Mesenchymal stem cell (in vitro differentiated cells and primary cell): Measurements from ENCODE around the gene TRIM52.

Experiments used
- DNase-seq: peaks from one replicate; pipeline ENCODE4 v3.0.0-alpha.2; 2013
- H2AFZ ChIP-seq: one replicate; pipeline ENCODE4 v1.6.1; 2013; ENCODE audit warnings: low read depth, mild to moderate bottlenecking, control low read depth, inconsistent platforms, low read length, moderate library complexity
- H2AK5ac ChIP-seq: 2 replicates; pipeline ENCODE4 v1.6.1; 2013; ENCODE audit warnings: low read length, moderate library complexity, mild to moderate bottlenecking, inconsistent platforms; ENCODE audit not compliant: severe bottlenecking
- H2BK120ac ChIP-seq: one replicate; pipeline ENCODE4 v1.6.1; 2013; ENCODE audit warnings: low read depth, mild to moderate bottlenecking, inconsistent platforms, low read length, moderate library complexity
- H2BK12ac ChIP-seq, 2 experiments: one replicate each; pipeline ENCODE4 v1.6.1; 2013; ENCODE audit warnings: inconsistent platforms in 2 of 2, low read length in 2 of 2, mild to moderate bottlenecking in 2 of 2, moderate library complexity in 2 of 2, control low read depth in 1 of 2
- H2BK15ac ChIP-seq: one replicate; pipeline ENCODE4 v1.6.1; 2013; ENCODE audit warnings: mild to moderate bottlenecking, low read depth, inconsistent platforms; ENCODE audit not compliant: poor library complexity, severe bottlenecking
- H2BK5ac ChIP-seq: 2 replicates; pipeline ENCODE4 v1.6.1; 2013; ENCODE audit warnings: low read depth, mild to moderate bottlenecking, low read length, control low read depth, inconsistent platforms; ENCODE audit not compliant: poor library complexity, severe bottlenecking
- H3K14ac ChIP-seq, 2 experiments: one replicate each; pipeline ENCODE4 v1.6.1; 2013; ENCODE audit warnings: inconsistent platforms in 2 of 2, low read length in 2 of 2, control low read depth in 1 of 2, mild to moderate bottlenecking in 1 of 2, moderate library complexity in 1 of 2
- H3K18ac ChIP-seq, 2 experiments: one replicate each; pipeline ENCODE4 v1.6.1; 2013; ENCODE audit warnings: inconsistent platforms in 2 of 2, low read length in 2 of 2, control low read depth in 1 of 2, low read depth in 1 of 2, mild to moderate bottlenecking in 1 of 2
- H3K23ac ChIP-seq, 2 experiments: one replicate each; pipeline ENCODE4 v1.6.1; 2013; ENCODE audit warnings: inconsistent platforms in 2 of 2, low read length in 2 of 2, mild to moderate bottlenecking in 2 of 2, moderate library complexity in 2 of 2, control low read depth in 1 of 2
- H3K27ac ChIP-seq: 2 replicates; pipeline ENCODE4 v1.5.1; 2013; ENCODE audit warnings: mild to moderate bottlenecking, moderate library complexity, low read length, control low read depth, inconsistent platforms; ENCODE audit not compliant: poor library complexity, severe bottlenecking
- H3K27me3 ChIP-seq, 2 experiments: 2 replicates each; pipeline versions ENCODE4 v1.6.1 to v1.7.0; 2013; ENCODE audit warnings: low read length in 2 of 2, mild to moderate bottlenecking in 2 of 2, moderate library complexity in 2 of 2, control low read depth in 1 of 2, inconsistent platforms in 1 of 2; ENCODE audit not compliant: control insufficient read depth in 1 of 2, insufficient read depth in 1 of 2
- H3K36me3 ChIP-seq, 2 experiments: 2 replicates each; pipeline versions ENCODE4 v1.6.1 to v1.7.0; 2013; ENCODE audit warnings: low read length in 2 of 2, control low read depth in 1 of 2, inconsistent platforms in 1 of 2, low read depth in 1 of 2, mild to moderate bottlenecking in 1 of 2; ENCODE audit not compliant: insufficient read depth in 2 of 2, control insufficient read depth in 1 of 2
- H3K4ac ChIP-seq, 2 experiments: one replicate each; pipeline ENCODE4 v1.6.1; 2013; ENCODE audit warnings: inconsistent platforms in 2 of 2, low read length in 2 of 2, mild to moderate bottlenecking in 2 of 2, moderate library complexity in 2 of 2, control low read depth in 1 of 2, low read depth in 1 of 2
- H3K4me1 ChIP-seq: 2 replicates; pipeline ENCODE4 v1.6.1; 2013; ENCODE audit warnings: low read depth, low read length, control low read depth; ENCODE audit not compliant: control insufficient read depth, insufficient read depth
- H3K4me2 ChIP-seq: 2 replicates; pipeline ENCODE4 v1.6.1; 2013; ENCODE audit warnings: low read length, mild to moderate bottlenecking, inconsistent platforms; ENCODE audit not compliant: poor library complexity, severe bottlenecking
- H3K4me3 ChIP-seq, 2 experiments: 2 replicates each; pipeline versions ENCODE4 v1.5.1 to v1.7.0; 2013; ENCODE audit warnings: low read length in 2 of 2, mild to moderate bottlenecking in 2 of 2, control low read depth in 1 of 2, low read depth in 1 of 2; ENCODE audit not compliant: insufficient read depth in 1 of 2
- H3K79me1 ChIP-seq: replicated peaks from 2 replicates; pipeline ENCODE4 v1.6.1; 2013; ENCODE audit warnings: mild to moderate bottlenecking, control low read depth, low read length, inconsistent platforms; ENCODE audit not compliant: poor library complexity, severe bottlenecking
- H3K9ac ChIP-seq: 2 replicates; pipeline ENCODE4 v1.7.0; 2013; ENCODE audit warnings: mild to moderate bottlenecking, low read length, moderate library complexity
- H3K9me3 ChIP-seq: 2 replicates; pipeline ENCODE4 v1.7.0; 2013; ENCODE audit warnings: mild to moderate bottlenecking, low read length; ENCODE audit not compliant: control insufficient read depth
- H4K8ac ChIP-seq: one replicate; pipeline ENCODE4 v1.6.1; 2013; ENCODE audit warnings: inconsistent platforms, mild to moderate bottlenecking, low read length, moderate library complexity
- H4K91ac ChIP-seq: one replicate; pipeline ENCODE4 v1.6.1; 2013; ENCODE audit warnings: mild to moderate bottlenecking, low read length, inconsistent platforms
- WGBS: methylation state at CpG from one replicate; pipeline ENCODE4 v1.1.7; 2013; ENCODE audit warnings: mixed read lengths; 5-methylcytosine and 5-hydroxymethylcytosine counted together

Gene TRIM52

DNA sequence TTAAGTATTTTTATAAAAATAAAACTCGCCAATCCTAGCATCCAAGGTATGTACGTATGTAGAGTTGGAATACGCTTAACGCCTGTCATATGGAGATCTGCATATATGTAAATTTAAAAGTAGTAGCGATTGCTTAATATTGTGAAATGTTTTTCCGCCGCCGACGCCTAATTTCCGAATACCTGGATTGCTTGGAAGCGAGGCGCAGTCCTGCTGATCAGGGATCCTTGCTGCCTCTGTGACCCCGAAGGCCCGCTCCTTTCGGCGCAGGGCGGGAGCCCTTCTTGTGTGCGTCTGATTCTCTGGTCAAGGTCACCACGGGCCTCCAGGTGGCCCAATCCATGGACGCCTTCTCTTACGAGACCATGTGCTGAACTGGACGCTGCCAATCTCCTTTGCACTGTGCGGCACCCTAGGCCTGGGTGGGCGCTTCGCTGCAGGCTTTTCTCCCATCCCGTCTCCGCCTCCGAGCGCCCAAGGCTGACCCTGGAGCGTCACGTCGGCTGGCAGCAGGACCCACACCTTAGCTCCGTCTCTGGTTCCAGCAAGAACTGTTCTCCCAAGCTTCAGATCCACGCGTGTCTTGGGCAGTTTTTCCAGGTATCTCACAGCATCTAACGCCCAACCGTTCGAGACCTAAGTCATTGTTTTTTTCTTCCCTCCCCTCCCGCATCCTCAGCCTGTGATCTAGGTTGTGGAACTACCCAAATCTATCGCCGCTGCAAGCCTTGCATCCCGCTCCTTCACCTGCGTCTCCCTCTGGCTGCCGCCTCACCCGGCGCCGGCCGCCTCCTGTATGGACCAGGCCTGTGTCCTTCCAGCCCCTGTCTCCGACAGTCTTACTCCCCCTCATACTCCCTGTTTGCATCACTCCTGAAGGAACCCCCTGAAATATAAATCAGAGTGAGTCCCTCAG is 41.4 kb downstream of the TRIM52 start:
- Histone ChIP-seq H4K91ac (no peak overlapping the region), H3K27ac (no peak overlapping the region), H3K18ac (no peak overlapping the region), H2BK120ac (no peak overlapping the region), H3K36me3 (no peaks in the 10 kb centered on the region), H2AK5ac (no peak overlapping the region), H3K9ac (no peak overlapping the region), H2AFZ (no peak overlapping the region), H2BK12ac (no peak overlapping the region), H3K4ac (no peak overlapping the region), H3K4me2 (no peak overlapping the region), H3K23ac (no peak overlapping the region), H3K79me1 (no peaks in the 10 kb centered on the region), H3K27me3 (no peaks in the 10 kb centered on the region), H4K8ac (no peak overlapping the region), H2BK5ac (no peak overlapping the region), H3K4me1 (peaks cover 21% of the 10 kb centered on the region), H3K9me3 (no peaks in the 10 kb centered on the region), H2BK15ac (no peak overlapping the region), H3K14ac (no peak overlapping the region), H3K4me3 (no peak overlapping the region)
- DNase-seq: no peak
- WGBS: 95% methylated on average over 49 of the region's 49 CpGs

DNA sequence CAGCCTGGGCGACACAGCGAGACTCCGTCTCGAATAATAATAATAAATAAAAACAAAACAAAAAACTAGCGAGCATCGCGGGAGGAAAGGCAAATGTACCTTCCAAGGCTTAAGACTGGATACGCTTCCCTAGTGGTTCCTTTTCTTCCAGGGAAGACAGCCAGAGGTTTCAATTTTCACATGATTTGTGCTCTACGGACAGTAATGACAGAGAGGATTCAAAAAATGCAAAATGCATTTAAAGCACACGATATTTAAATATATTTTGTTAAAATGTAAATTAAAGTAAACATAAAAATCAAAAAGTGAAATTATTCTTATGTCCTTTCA is 42.2 kb downstream of the TRIM52 start:
- Histone ChIP-seq H2BK15ac (no peak overlapping the region), H3K27ac (no peak overlapping the region), H3K9me3 (no peaks in the 10 kb centered on the region), H4K91ac (no peak overlapping the region), H2BK120ac (no peak overlapping the region), H3K79me1 (no peaks in the 10 kb centered on the region), H2BK12ac (no peak overlapping the region), H3K18ac (no peak overlapping the region), H3K9ac (peak overlapping the region; percentile 67), H4K8ac (no peak overlapping the region), H3K4ac (no peak overlapping the region), H2BK5ac (no peak overlapping the region), H3K4me3 (peak overlapping the region in 1 of 2 experiments; percentile 79), H3K36me3 (no peaks in the 10 kb centered on the region), H2AK5ac (no peak overlapping the region), H3K4me1 (peaks cover 14% of the 10 kb centered on the region), H3K4me2 (peak overlapping the region; percentile 3), H3K14ac (no peak overlapping the region), H2AFZ (no peak overlapping the region), H3K23ac (no peak overlapping the region), H3K27me3 (peaks cover 0 to 3% of the 10 kb centered on the region in 2 experiments)
- 74% methylated on average over 8 of the region's 10 CpGs for WGBS
- no peak for DNase-seq

DNA sequence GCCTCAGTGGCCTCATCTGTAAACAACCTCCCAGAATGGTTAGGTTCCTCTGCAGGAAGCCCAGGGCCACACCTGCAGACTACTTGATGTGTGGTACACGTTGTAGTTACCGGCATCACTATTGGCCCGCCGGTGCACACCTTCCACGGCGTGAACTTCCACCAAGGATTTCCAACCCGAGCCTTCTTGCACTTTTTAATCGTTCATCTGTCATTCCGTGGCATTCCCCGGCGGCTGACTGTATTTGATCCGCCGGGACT is 43.2 kb downstream of the TRIM52 start:
- no peak for DNase-seq
- H3K4me2 ChIP-seq: peak overlapping the region; percentile 91
- H2BK120ac ChIP-seq: no peak overlapping the region
- H3K4ac ChIP-seq: no peak overlapping the region
- no peaks in the 10 kb centered on the region for H3K79me1 ChIP-seq
- no peak overlapping the region for H4K91ac ChIP-seq
- peak overlapping the region; percentile 10 for H3K27ac ChIP-seq
- no peak overlapping the region for H4K8ac ChIP-seq
- peaks cover 14% of the 10 kb centered on the region for H3K4me1 ChIP-seq
- no peak overlapping the region for H3K14ac ChIP-seq
- peak overlapping the region; percentile 34 to 79 for H3K4me3 ChIP-seq
- H2AFZ ChIP-seq: peak overlapping the region; percentile 66
- no peaks in the 10 kb centered on the region for H3K9me3 ChIP-seq
- H3K36me3 ChIP-seq: no peaks in the 10 kb centered on the region
- H3K27me3 ChIP-seq: peaks cover 0 to 10% of the 10 kb centered on the region in 2 experiments
- H3K9ac ChIP-seq: peak overlapping the region; percentile 48
- no peak overlapping the region for H3K18ac ChIP-seq
- H2AK5ac ChIP-seq: no peak overlapping the region
- no peak overlapping the region for H3K23ac ChIP-seq
- H2BK5ac ChIP-seq: no peak overlapping the region
- WGBS: 5% methylated on average over 13 of the region's 13 CpGs
- no peak overlapping the region for H2BK15ac ChIP-seq
- no peak overlapping the region for H2BK12ac ChIP-seq

DNA sequence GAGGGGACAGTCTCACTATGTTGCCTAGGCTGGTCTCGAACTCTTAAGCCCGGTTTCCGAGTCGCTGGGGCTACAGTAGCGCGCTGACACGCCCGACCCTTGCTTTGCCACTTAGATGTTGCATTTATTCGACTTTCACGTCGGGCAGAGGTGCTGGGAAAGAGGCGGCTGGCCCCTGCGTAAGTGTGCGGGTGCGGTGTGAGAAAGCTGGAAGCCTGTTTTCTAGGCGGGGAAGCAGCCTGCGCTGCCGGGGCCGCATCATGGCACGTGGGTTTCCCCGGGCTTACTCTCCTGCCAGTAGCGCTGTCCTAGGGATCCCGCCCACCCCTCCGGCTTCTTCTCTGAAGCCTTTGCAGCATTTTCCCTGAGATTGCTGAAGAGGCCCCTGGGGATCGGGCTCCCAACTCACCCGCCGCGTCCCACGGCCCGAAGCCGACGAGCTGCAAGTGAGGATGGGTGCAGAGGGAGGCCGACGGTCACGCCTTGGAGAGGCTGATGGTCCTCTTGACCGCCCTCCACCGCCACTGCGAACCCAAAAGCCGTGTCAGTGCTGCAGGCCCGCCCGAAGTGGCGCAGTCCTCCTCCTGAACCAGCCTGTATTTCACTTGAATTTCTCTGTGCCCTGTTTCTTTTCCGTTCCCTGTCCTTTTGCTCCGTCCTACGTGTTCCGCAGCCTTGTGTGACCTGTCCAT is 43.7 kb downstream of the TRIM52 start:
- 1% methylated on average over 46 of the region's 46 CpGs for WGBS

More for the DNA sequence above, 43.7 kb downstream of the TRIM52 start:
- Histone ChIP-seq H3K36me3 (no peaks in the 10 kb centered on the region), H3K4ac (no peak overlapping the region), H3K27ac (peak overlapping the region; percentile 14), H2BK12ac (no peak overlapping the region), H4K91ac (no peak overlapping the region), H3K9me3 (no peaks in the 10 kb centered on the region), H2AK5ac (no peak overlapping the region), H3K27me3 (peaks cover 0 to 10% of the 10 kb centered on the region in 2 experiments), H3K14ac (no peak overlapping the region), H2BK120ac (no peak overlapping the region), H3K4me2 (peak overlapping the region; percentile 91), H3K18ac (peak overlapping the region; percentile 64 to 70), H4K8ac (peak overlapping the region; percentile 69), H3K4me3 (peak overlapping the region; percentile 47 to 79), H2BK15ac (no peak overlapping the region), H3K4me1 (peaks cover 14% of the 10 kb centered on the region), H3K23ac (peak overlapping the region in 1 of 2 experiments; percentile 34), H3K79me1 (no peaks in the 10 kb centered on the region), H2AFZ (peak overlapping the region; percentile 66), H2BK5ac (no peak overlapping the region), H3K9ac (peak overlapping the region; percentile 48)
- peak; percentile 85 for DNase-seq
